Stimulated activated CD4-positive, alpha-beta T cell treated with anti-CD3 and anti-CD28 coated beads, Interleukin-12 subunit alpha, Interleukin-12 subunit beta, amount 100 ng/mL, for 24 hours (primary cell): Measurements from ENCODE around the gene EMX1.

Source experiments
- DNase-seq, 2 experiments: peaks; one replicate each; pipeline ENCODE4 v3.0.0-alpha.2; 2020; ENCODE audit warnings: low read depth in 2 of 2

Gene EMX1

GRCh38 chr2:72958542-72959385, 41.4 kb downstream of the EMX1 start:
- DNase-seq = no peak

GRCh38 chr2:72959554-72959953, 42.2 kb downstream of the EMX1 start:
- no peak for DNase-seq

DNA sequence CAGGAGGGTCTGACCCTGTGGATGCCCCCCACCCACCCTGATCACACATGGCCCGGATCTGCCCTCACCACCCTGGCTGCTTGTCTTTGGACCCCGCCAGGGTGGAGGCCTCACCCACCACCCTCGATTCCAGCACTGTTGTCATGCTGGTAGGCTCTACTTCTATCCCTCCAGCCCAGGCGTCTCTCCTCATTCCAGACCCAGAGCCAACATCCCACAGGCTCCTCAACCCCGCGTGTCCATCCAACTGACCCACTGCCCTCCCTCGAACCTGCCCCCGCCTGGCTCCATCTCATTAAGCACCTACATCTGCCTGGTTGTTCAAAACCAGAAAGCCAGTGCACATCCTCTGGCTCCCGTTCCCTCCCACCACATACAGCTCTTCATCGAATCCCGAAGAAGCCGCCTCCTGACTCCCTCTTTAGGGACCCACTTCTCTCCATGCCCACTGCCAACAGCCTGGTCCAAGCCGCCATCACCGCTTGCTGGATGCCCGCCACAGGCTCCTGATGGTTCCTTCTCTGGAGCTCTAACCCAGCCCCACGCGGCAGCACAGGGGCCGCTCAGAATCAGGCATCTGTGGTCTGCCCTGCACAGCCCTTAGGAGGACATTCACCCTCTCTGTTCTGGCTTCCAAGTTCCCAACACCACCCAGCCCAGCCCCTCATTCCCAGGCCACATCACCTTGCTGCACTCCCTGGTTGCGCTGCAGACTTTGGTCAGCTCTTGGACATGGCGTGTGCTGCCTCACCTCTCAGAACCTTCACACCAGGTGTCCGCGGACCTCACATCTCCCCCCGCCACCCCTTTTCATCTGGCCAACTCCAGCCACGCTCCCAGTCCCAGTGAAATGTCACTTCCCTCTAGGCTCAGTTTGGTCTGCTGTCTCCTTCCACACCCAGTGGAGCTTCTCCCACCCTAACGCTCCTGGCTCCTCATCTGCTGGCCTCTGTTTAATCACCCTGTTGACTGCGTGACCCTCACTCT, 43.0 kb downstream of the EMX1 start:
- DNase-seq = no peak

GRCh38 chr2:72961036-72961720, 43.9 kb downstream of the EMX1 start:
- no peak for DNase-seq

GRCh38 chr2:72961853-72962468, 44.6 kb downstream of the EMX1 start:
- DNase-seq = no peak

GRCh38 chr2:72962911-72963310, 45.6 kb downstream of the EMX1 start:
- no peak for DNase-seq

GRCh38 chr2:72963423-72964145, 46.3 kb downstream of the EMX1 start:
- DNase-seq = no peak

- no peak for DNase-seq
Observed at GRCh38 chr2:72964146-72964525, 46.8 kb downstream of the EMX1 start.

GRCh38 chr2:72965016-72965415, 47.7 kb downstream of the EMX1 start:
- DNase-seq = no peak

DNA sequence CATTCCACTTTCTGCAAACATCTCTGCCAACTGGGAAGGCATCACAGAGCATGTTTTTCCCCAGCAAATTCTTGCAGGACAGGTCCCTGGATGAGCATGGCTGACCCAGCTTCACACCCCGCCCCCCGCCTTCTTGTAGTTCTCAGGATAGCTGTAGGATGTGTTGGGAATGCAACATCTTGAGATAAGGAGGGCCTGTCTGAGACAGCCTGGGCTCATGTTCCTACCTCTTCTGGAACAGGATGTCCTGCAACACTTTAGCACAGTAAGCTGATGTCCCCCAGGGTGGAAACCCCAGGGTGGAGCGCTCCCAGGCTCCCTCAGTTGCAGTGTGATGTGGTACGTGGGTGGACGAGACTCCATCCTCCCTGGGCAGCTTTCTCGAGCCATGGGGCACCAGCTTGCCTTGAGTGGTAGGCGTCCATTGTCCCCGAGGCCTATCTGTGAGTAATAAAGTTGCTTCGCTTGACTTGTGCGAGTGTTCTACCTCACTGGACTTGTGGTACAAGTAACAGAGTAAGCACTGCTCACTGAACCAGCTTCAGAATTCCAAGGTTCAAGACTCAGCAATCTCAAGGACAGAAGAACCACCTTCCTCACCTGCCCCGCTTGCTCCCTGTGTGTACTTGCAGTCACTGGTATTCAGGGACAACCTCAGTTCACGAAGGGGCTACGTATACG, 48.6 kb downstream of the EMX1 start:
- DNase-seq = no peak

DNA sequence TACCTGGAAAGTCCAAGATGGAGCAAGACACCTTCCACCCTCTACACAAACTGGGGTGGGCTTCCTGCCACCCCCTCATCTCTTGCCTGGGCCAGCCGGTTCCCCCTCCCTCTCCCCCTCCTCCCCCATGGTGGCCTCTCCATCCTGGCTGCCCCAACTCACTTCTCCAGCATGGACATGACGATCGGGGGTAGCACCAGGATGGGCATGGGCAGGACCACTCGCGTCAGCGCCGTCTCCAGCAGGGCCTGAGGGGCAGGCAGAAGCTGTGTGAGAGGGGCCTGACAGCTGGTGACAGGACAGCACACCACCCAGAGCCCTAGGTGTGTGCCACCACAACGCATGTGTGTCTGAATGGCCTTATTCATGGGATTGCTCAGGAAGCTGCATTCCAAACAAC, 51.0 kb downstream of the EMX1 start:
- DNase-seq = no peak

DNA sequence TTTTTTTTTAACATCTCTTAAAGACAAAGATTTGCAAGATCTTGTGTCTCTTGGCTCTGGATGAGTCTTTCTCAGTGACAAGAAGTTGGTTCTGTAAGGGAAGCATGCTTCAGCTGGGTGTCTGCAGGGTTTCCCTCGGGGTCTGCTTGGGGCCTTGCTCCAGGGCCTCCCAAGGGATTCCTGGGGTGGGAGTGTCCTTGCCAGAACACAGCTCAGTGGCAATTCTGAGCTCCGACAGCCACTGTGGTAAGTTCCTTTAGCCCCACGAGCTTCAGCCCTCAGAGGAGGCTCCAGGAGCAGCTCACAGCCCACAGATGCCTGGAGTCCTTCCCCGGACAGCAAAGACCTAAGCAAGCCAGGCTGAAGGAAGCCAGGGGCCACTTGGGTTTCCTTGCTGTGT, 52.4 kb downstream of the EMX1 start:
- DNase-seq = no peak

- DNase-seq = no peak
Observed at GRCh38 chr2:72971036-72971435, 53.7 kb downstream of the EMX1 start.

- no peak for DNase-seq
Observed at GRCh38 chr2:72972352-72973136, 55.2 kb downstream of the EMX1 start.

GRCh38 chr2:72973137-72973535, 55.8 kb downstream of the EMX1 start:
- DNase-seq = no peak

DNA sequence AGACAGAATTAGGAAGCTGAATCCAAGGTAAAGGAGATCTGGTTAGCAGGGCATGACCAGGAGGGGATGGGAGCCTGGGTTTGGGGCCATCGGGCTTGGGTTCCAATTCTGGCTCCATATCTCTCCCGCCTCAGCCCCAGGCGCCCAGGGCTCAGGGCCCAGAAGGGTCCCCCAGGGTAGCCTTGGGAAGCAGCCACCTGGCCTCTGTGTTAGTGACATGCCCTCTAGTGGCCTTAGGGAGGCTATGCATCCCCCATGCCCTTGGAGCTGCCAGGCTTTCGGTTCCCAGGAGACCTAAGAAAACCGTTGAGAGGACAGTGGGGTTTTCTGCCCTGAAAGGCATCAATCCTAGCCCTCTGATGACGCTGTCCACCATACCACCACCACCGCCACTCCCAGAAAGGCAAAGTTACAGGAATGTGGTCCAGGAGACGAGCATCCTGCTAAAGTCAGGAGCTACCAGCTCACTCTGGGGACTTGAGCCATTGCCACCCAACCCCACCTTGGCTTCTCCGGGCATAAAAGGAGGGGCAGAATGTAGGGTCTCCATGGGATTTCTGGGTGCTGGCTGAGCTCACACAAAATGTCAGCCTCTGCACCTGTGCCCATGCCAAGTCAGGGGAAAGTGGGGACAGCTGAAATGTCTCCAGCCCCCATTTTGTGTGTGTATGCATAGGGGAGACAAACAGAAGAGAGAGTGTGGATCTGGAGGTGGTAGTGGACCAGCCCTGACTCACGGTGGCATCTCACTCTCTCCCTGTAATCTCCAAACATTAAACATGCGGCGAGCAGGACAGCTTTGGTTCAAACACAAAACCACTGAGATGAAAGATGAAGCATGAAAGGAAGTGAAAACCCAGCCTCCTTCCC, 56.5 kb downstream of the EMX1 start:
- peak in 1 of 2 experiments; percentile 26 for DNase-seq

GRCh38 chr2:72974436-72974754, 57.1 kb downstream of the EMX1 start:
- no peak for DNase-seq

GRCh38 chr2:72975017-72975416, 57.7 kb downstream of the EMX1 start:
- DNase-seq = no peak

DNA sequence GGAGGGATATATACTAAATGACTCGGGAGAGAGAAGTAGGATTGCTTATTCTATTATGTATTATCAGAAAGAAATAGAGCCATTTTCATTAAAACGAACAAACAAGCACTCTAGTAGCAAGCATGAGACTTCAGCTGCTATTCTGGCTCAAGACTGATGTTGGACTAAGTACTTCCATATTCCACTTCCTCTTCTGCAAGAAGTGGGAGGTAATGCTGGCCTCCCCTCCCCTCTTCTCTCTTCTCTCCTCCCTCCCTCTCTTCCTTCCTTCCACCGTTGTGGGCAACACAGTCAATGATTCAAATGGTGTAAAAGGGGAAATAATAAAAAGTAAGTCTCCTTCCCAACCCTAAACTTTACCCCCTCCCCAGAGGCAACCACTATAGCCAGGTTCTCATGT, 62.6 kb downstream of the EMX1 start:
- no peak for DNase-seq
